GM12878 (cell line): ENCODE results near the gene HDHD3. TPM values are rescaled to one million over a fixed set of nuclear protein-coding genes. Genes with fewer than 3 reads are reported as not detected.
A peak's percentile ranks its signal among the peaks of the same experiment; 100 is the strongest.

ENCODE experiments used
- ATAC-seq: fragments of 200-7000 bp; cut with Tn5 transposase; 3 replicates; pipeline ENCODE4 v1.9.1; 2020; ENCODE audit warnings: mild to moderate bottlenecking, moderate library complexity
- BruUV-seq: library from RNA; stranded (reverse); fragments of 400-500 nt; replicated peaks from 2 replicates; lab custom pipeline; 2021; lab: Mats Ljungman, UMichigan
- CTCF ChIA-PET: fragments of 300-600 bp; sonication (Branson Sonifier 250); formaldehyde crosslinking; extraction: SDS; loops from one replicate; lab custom pipeline; 2021; ENCODE audit warnings: inconsistent platforms; lab: Yijun Ruan, JAX
- POLR2A ChIA-PET: fragments of 350-600 bp; formaldehyde crosslinking; extraction: SDS; loops from one replicate; lab custom pipeline; 2021; ENCODE audit warnings: inconsistent platforms; lab: Charles Lee
- RAD21 ChIA-PET: fragments of 300-600 bp; sonication (Branson Sonifier 250); formaldehyde crosslinking; loops from one replicate; lab custom pipeline; 2023; ENCODE audit warnings: antibody characterized with exemption; ENCODE audit not compliant: unreplicated experiment; lab: Charles Lee
- SMC1A ChIA-PET: fragments of 300-600 bp; sonication (Branson Sonifier 250); formaldehyde crosslinking; loops from one replicate; lab custom pipeline; 2023; ENCODE audit not compliant: unreplicated experiment, uncharacterized antibody; lab: Charles Lee
- DNase-seq: peaks from one replicate; pipeline ENCODE4 v3.0.0-alpha.2; 2011; ENCODE audit warnings: low read depth, low spot score
- FAIRE-seq: peaks from 3 replicates; lab custom pipeline; 2011; peaks lifted over from hg19 to GRCh38; lab: Jason Lieb, UNC
- H2AFZ ChIP-seq: 2 replicates; pipeline ENCODE4 v1.6.0; 2011; ENCODE audit warnings: low read depth, low read length, control low read depth; ENCODE audit not compliant: control insufficient read depth
- H3K27ac ChIP-seq: 2 replicates; pipeline ENCODE4 v1.5.1; 2011; ENCODE audit warnings: control low read depth; ENCODE audit not compliant: control insufficient read depth, insufficient read depth
- H3K27me3 ChIP-seq, 2 experiments: replicated peaks in 1 of 2; 2 replicates each; pipeline versions ENCODE4 v1.6.0 to v1.6.1; 2011; ENCODE audit warnings: low read length in 1 of 2; ENCODE audit not compliant: control insufficient read depth in 2 of 2, insufficient read depth in 2 of 2
- H3K36me3 ChIP-seq, 2 experiments: 2 replicates each; pipeline ENCODE4 v1.5.1; 2011; ENCODE audit warnings: low read length in 1 of 2; ENCODE audit not compliant: control insufficient read depth in 2 of 2, insufficient read depth in 2 of 2
- H3K4me1 ChIP-seq: 2 replicates; pipeline ENCODE4 v1.6.1; 2011; ENCODE audit warnings: mild to moderate bottlenecking, low read length, moderate library complexity, mixed read lengths; ENCODE audit not compliant: control insufficient read depth, insufficient read depth
- H3K4me2 ChIP-seq: 2 replicates; pipeline ENCODE4 v1.6.0; 2011; ENCODE audit warnings: control low read depth; ENCODE audit not compliant: control insufficient read depth, insufficient read depth
- H3K4me3 ChIP-seq: fragments of 200-600 bp; sonication (generic); 2 replicates; pipeline ENCODE4 v1.5.1; 2016
- H3K79me2 ChIP-seq: 2 replicates; pipeline ENCODE4 v1.6.0; 2011; ENCODE audit warnings: low read length; ENCODE audit not compliant: control insufficient read depth, insufficient read depth
- H3K9ac ChIP-seq: 2 replicates; pipeline ENCODE4 v1.8.0; 2011; ENCODE audit warnings: low read length, control low read depth, mixed read lengths; ENCODE audit not compliant: control insufficient read depth, insufficient read depth
- H3K9me3 ChIP-seq: replicated peaks from 3 replicates; pipeline ENCODE4 v1.5.1; 2011; ENCODE audit warnings: mild to moderate bottlenecking, low read length; ENCODE audit not compliant: control insufficient read depth, insufficient read depth
- H4K20me1 ChIP-seq: 2 replicates; pipeline ENCODE4 v1.6.0; 2011; ENCODE audit not compliant: control insufficient read depth, insufficient read depth
- BCL11A ChIP-seq: IDR thresholded peaks from 2 replicates; pipeline ENCODE4 v1.6.1; 2011; ENCODE audit warnings: low read depth, low read length
- BRCA1 ChIP-seq: IDR thresholded peaks from 2 replicates; pipeline ENCODE4 v1.6.1; 2011; ENCODE audit warnings: low read depth, low read length, improper control_type of control experiment
- CREB1 ChIP-seq: IDR thresholded peaks from 2 replicates; pipeline ENCODE4 v1.6.1; 2012; ENCODE audit warnings: low read depth, mild to moderate bottlenecking, inconsistent platforms
- DPF2 ChIP-seq: fragments of 450-650 bp; IDR thresholded peaks from 2 replicates; pipeline ENCODE4 v1.6.1; 2017; ENCODE audit warnings: mild to moderate bottlenecking
- FOXM1 ChIP-seq: IDR thresholded peaks from 2 replicates; pipeline ENCODE4 v1.6.1; 2012; ENCODE audit warnings: low read depth, mild to moderate bottlenecking, inconsistent platforms, low read length, moderate library complexity
- HDGF ChIP-seq: fragments of 450-650 bp; IDR thresholded peaks from 2 replicates; pipeline ENCODE4 v1.6.1; 2016; ENCODE audit warnings: antibody characterized with exemption
- KLF5 ChIP-seq: fragments of 450-650 bp; IDR thresholded peaks from 2 replicates; pipeline ENCODE4 v1.6.1; 2014; ENCODE audit warnings: mild to moderate bottlenecking; ENCODE audit not compliant: partially characterized antibody
- MEF2B ChIP-seq: fragments of 450-650 bp; IDR thresholded peaks from 2 replicates; pipeline ENCODE4 v1.6.1; 2018; ENCODE audit warnings: mild to moderate bottlenecking, moderate library complexity; ENCODE audit not compliant: partially characterized antibody, poor library complexity, severe bottlenecking
- NBN ChIP-seq: fragments of 450-650 bp; IDR thresholded peaks from 2 replicates; pipeline ENCODE4 v1.6.1; 2016
- NFIC ChIP-seq: IDR thresholded peaks from 2 replicates; pipeline ENCODE4 v1.6.1; 2012; ENCODE audit warnings: low read depth, mild to moderate bottlenecking, inconsistent platforms, low read length, moderate library complexity
- POLR2AphosphoS5 ChIP-seq: IDR thresholded peaks from 2 replicates; pipeline ENCODE4 v1.6.1; 2011; ENCODE audit warnings: mild to moderate bottlenecking, low read length, inconsistent platforms
- RFX5 ChIP-seq: IDR thresholded peaks from 2 replicates; pipeline ENCODE4 v1.6.1; 2011; ENCODE audit warnings: low read depth, low read length, improper control_type of control experiment
- SUZ12 ChIP-seq: fragments of 200-600 bp; sonication (generic); IDR thresholded peaks from one replicate; pipeline ENCODE4 v1.6.1; 2018; ENCODE audit warnings: antibody characterized with exemption, mild to moderate bottlenecking; ENCODE audit not compliant: unreplicated experiment
- TBL1XR1 ChIP-seq: IDR thresholded peaks from 2 replicates; pipeline ENCODE4 v1.6.1; 2012; ENCODE audit warnings: low read depth, low read length, improper control_type of control experiment
- ZNF384 ChIP-seq: IDR thresholded peaks from 2 replicates; pipeline ENCODE4 v1.6.1; 2012; ENCODE audit warnings: low read depth, mild to moderate bottlenecking, low read length, improper control_type of control experiment, borderline replicate concordance
- WGBS: methylation state at CpG from one replicate; pipeline ENCODE4 v1.1.6; 2016; ENCODE audit warnings: low lambda C conversion rate; ENCODE audit not compliant: insufficient replicate concordance, insufficient coverage; ENCODE audit errors: missing lambda C conversion rate; 5-methylcytosine and 5-hydroxymethylcytosine counted together
- in situ Hi-C: fragments of 300-500 bp; cut with MboI; formaldehyde crosslinking; loops from 9 replicates; pipeline ENCODE4 v1.14.3; 2018; ENCODE audit warnings: mixed read lengths
- intact Hi-C: fragments of 100-400 bp; cut with micrococcal nuclease; formaldehyde crosslinking; loops from one replicate; pipeline ENCODE4 v1.14.2; 2022; ENCODE audit not compliant: unreplicated experiment
- polyA plus RNA-seq, 11 experiments: library from polyadenylated mRNA; depleted of rRNA in 4 of 11; unstranded in 6 of 11; stranded (reverse) in 5 of 11; fragments of >200 nt; fragmentation: Nextera tagmentation in 4 of 11; fragmentation: Illumina TruSeq in 1 of 11; extraction: Ambion mirVana in 4 of 11; extraction: Trizol in 1 of 11; gene quantifications; 1 replicate in 1 of 11; 2 replicates in 10 of 11; pipeline versions ENCODE4 v1.2.1 to v1.2.3, GENCODE V29; 2011 to 2016; ENCODE audit warnings: inconsistent platforms in 2 of 11, missing spikeins in 2 of 11, low read depth in 1 of 11
- total RNA-seq, 4 experiments: library from RNA; depleted of rRNA in 3 of 4; stranded (reverse); fragments of >200 nt in 3 of 4; fragmentation: Illumina TruSeq in 1 of 4; extraction: Trizol in 1 of 4; gene quantifications; 2 replicates each; pipeline versions ENCODE4 v1.2.1 to v1.2.3, GENCODE V29; 2013 to 2021
- TF ChIP-seq, protein P1 (sequence below): IDR thresholded peaks from 2 replicates; pipeline ENCODE4 v1.6.1; 2012; ENCODE audit warnings: low read depth, low read length, improper control_type of control experiment
- TF ChIP-seq, protein P2 (sequence below): IDR thresholded peaks from 2 replicates; pipeline ENCODE4 v1.6.1; 2012; ENCODE audit warnings: low read depth, low read length, improper control_type of control experiment
- TF ChIP-seq, protein P3 (sequence below): fragments of 450-650 bp; conservative IDR thresholded peaks from 2 replicates; pipeline ENCODE4 v1.6.1; 2017; ENCODE audit warnings: mild to moderate bottlenecking, moderate library complexity
- TF ChIP-seq, protein P4 (sequence below): fragments of 150-350 bp; IDR thresholded peaks from 2 replicates; pipeline ENCODE4 v1.6.1; 2014; ENCODE audit warnings: mild to moderate bottlenecking, low read depth, low read length

HDHD3 gene
- total and polyA plus RNA-seq, 10 of the 15 experiments (the other 5 are each of a cell fraction or from before 2014, with no cell fraction given), result 1.3 to 29.4 (median 17.9) TPM

- TF ChIP-seq POLR2AphosphoS5 (peak; percentile 81), NFIC (no peak), BCL11A (no peak), HDGF (no peak), NBN (no peak), FOXM1 (no peak)
- TF ChIP-seq, protein P1, sequence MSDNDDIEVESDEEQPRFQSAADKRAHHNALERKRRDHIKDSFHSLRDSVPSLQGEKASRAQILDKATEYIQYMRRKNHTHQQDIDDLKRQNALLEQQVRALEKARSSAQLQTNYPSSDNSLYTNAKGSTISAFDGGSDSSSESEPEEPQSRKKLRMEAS, result peak; percentile 63
- TF ChIP-seq, protein P2, sequence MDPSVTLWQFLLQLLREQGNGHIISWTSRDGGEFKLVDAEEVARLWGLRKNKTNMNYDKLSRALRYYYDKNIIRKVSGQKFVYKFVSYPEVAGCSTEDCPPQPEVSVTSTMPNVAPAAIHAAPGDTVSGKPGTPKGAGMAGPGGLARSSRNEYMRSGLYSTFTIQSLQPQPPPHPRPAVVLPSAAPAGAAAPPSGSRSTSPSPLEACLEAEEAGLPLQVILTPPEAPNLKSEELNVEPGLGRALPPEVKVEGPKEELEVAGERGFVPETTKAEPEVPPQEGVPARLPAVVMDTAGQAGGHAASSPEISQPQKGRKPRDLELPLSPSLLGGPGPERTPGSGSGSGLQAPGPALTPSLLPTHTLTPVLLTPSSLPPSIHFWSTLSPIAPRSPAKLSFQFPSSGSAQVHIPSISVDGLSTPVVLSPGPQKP, result peak; percentile 57; the same call in 1 of the 2 replicates
These were observed 36.6 kb downstream of the HDHD3 start, which contains the start of gene WDR31 (continued) for GRCh38 chr9:113340011-113340699.

GRCh38 chr9:113337714-113338113, 39.1 kb downstream of the HDHD3 start:
- ChIA-PET POLR2A (no interaction called here), SMC1A (interaction anchor here (1.0 to 2.1 kb wide), 2 partner anchors 24 to 63 kb away, joined by 3 to 5 read pairs; no protein-coding TSS in a partner anchor), CTCF (interaction anchor here (0.8 to 2.0 kb wide), 3 partner anchors 9 to 63 kb away, joined by 3 to 6 read pairs (median 5); partner anchors contain the start of genes CDC26 and PRPF4), RAD21 (interaction anchor here (0.6 kb wide), 1 partner anchor 55 kb away, joined by 4 read pairs; no protein-coding TSS in a partner anchor)
- H3K9ac ChIP-seq, result no peak overlapping the region
- H3K27ac ChIP-seq, result no peak overlapping the region
- H3K4me3 ChIP-seq, result no peak overlapping the region
- H3K9me3 ChIP-seq, result no peaks in the 10 kb centered on the region
- H3K4me1 ChIP-seq, result no peaks in the 10 kb centered on the region
- no peak overlapping the region for H2AFZ ChIP-seq
- ATAC-seq (no peak), DNase-seq (no peak), FAIRE-seq (no peak)
- H3K4me2 ChIP-seq, result no peak overlapping the region
- H3K36me3 ChIP-seq, result no peaks in the 10 kb centered on the region
- H3K79me2 ChIP-seq, result no peaks in the 10 kb centered on the region
- intact Hi-C loops (no loop called here), in situ Hi-C loops (no loop called here)
- H4K20me1 ChIP-seq, result no peaks in the 10 kb centered on the region
- BruUV-seq, result no TSS peak
- WGBS, result 100% methylated on average over 2 of the region's 2 CpGs
- H3K27me3 ChIP-seq, result no peaks in the 10 kb centered on the region
- TF ChIP-seq MEF2B (no peak), TBL1XR1 (no peak), CREB1 (no peak), SUZ12 (no peak), RFX5 (no peak), DPF2 (no peak), ZNF384 (no peak), BRCA1 (no peak), KLF5 (no peak)
- TF ChIP-seq, protein P3, sequence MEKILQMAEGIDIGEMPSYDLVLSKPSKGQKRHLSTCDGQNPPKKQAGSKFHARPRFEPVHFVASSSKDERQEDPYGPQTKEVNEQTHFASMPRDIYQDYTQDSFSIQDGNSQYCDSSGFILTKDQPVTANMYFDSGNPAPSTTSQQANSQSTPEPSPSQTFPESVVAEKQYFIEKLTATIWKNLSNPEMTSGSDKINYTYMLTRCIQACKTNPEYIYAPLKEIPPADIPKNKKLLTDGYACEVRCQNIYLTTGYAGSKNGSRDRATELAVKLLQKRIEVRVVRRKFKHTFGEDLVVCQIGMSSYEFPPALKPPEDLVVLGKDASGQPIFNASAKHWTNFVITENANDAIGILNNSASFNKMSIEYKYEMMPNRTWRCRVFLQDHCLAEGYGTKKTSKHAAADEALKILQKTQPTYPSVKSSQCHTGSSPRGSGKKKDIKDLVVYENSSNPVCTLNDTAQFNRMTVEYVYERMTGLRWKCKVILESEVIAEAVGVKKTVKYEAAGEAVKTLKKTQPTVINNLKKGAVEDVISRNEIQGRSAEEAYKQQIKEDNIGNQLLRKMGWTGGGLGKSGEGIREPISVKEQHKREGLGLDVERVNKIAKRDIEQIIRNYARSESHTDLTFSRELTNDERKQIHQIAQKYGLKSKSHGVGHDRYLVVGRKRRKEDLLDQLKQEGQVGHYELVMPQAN, result no peak
- TF ChIP-seq, protein P4, sequence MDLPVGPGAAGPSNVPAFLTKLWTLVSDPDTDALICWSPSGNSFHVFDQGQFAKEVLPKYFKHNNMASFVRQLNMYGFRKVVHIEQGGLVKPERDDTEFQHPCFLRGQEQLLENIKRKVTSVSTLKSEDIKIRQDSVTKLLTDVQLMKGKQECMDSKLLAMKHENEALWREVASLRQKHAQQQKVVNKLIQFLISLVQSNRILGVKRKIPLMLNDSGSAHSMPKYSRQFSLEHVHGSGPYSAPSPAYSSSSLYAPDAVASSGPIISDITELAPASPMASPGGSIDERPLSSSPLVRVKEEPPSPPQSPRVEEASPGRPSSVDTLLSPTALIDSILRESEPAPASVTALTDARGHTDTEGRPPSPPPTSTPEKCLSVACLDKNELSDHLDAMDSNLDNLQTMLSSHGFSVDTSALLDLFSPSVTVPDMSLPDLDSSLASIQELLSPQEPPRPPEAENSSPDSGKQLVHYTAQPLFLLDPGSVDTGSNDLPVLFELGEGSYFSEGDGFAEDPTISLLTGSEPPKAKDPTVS, result no peak
